Tibial artery (tissue), 4 donors: ENCODE results near the gene ACBD5.
"Not testable (repeated sequence)": the region's sequence is repeated elsewhere in the genome, so short reads cannot be mapped to it uniquely, and the experiment has no call there.

ENCODE experiments used
- DNase-seq, 2 donors: peaks; one replicate each; pipeline ENCODE4 v3.0.0-alpha.2; 2019
- H3K27ac ChIP-seq, 2 donors: fragments of 200-600 bp; sonication (generic) in 1 of 2; 1 replicate in 1 of 2; 2 replicates in 1 of 2; pipeline ENCODE4 v1.5.1; 2018 to 2019; ENCODE audit warnings: mild to moderate bottlenecking in 1 of 2
- H3K27me3 ChIP-seq, 2 donors: fragments of 200-600 bp; sonication (generic) in 1 of 2; one replicate each; pipeline versions ENCODE4 v1.5.1 to v1.6.0; 2016 to 2019
- H3K36me3 ChIP-seq, 3 donors: fragments of 200-600 bp; sonication (generic) in 2 of 3; one replicate each; pipeline ENCODE4 v1.5.1; 2016 to 2019; ENCODE audit warnings: mild to moderate bottlenecking in 2 of 3
- H3K4me1 ChIP-seq, 4 donors: fragments of 200-600 bp; sonication (generic) in 2 of 4; 1 replicate in 3 of 4; 2 replicates in 1 of 4; pipeline ENCODE4 v1.5.1; 2016 to 2019
- H3K4me3 ChIP-seq, 2 donors: fragments of 200-600 bp; sonication (generic) in 1 of 2; 1 replicate in 1 of 2; 2 replicates in 1 of 2; pipeline ENCODE4 v1.5.1; 2018 to 2019; ENCODE audit warnings: mild to moderate bottlenecking in 2 of 2
- H3K9me3 ChIP-seq, 3 donors: fragments of 200-600 bp; sonication (generic) in 1 of 3; one replicate each; pipeline ENCODE4 v1.5.1; 2016 to 2019
- intact Hi-C: fragments of 100-400 bp; cut with DNase I; formaldehyde crosslinking; loops from one replicate; pipeline ENCODE4 v1.15.0; 2023; ENCODE audit warnings: low total_unique reads
- TF ChIP-seq, protein P1 (sequence below), 2 experiments: fragments of 200-600 bp in 1 of 2; fragments of 450-650 bp in 1 of 2; IDR thresholded peaks; one replicate each; pipeline ENCODE4 v1.5.1; 2017 to 2019; ENCODE audit warnings: antibody characterized with exemption in 2 of 2, mild to moderate bottlenecking in 1 of 2, moderate library complexity in 1 of 2

The ACBD5 gene

DNA sequence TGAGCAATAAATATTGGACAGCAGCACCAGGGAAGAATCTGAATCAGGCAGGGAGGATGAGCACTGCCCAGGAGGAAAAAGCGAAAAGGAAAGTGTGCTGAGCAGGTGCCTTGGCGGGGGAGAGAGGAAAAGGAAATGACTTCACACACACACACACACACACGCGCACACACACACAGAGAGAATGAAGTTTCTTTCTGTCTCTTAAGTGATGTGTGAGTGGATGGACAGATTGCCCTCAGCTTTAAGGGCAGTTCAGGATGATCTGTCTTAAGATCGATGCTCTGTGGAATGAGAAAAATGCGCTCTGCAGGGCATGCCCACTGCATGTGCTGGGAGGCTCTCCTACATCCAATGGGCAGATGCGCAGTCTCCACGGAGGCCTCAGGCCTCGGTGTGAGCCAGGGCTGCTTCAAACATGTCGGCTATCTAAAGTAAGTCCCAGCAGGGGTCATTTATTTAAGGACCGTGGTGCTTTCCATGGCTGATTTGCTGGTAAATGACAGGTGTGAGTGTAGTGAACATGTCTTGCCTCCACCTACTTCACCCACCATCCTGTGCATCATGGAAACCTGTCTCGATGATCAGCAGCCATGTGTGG is 2.5 kb upstream of the ACBD5 start:
- Histone ChIP-seq H3K4me1 (peaks cover 5 to 23% (median 18%) of the 10 kb centered on the region in 4 donors), H3K4me3 (peak overlapping the region; percentile 80), H3K9me3 (no peaks in the 10 kb centered on the region), H3K27me3 (no peaks in the 10 kb centered on the region), H3K36me3 (no peaks in the 10 kb centered on the region), H3K27ac (peak overlapping the region; percentile 96 to 98)
- intact Hi-C loops: loop anchor here (5.0 kb wide), 2 partner anchors 86 to 376 kb away; partner anchors contain the start of gene MASTL
- TF ChIP-seq, protein P1, sequence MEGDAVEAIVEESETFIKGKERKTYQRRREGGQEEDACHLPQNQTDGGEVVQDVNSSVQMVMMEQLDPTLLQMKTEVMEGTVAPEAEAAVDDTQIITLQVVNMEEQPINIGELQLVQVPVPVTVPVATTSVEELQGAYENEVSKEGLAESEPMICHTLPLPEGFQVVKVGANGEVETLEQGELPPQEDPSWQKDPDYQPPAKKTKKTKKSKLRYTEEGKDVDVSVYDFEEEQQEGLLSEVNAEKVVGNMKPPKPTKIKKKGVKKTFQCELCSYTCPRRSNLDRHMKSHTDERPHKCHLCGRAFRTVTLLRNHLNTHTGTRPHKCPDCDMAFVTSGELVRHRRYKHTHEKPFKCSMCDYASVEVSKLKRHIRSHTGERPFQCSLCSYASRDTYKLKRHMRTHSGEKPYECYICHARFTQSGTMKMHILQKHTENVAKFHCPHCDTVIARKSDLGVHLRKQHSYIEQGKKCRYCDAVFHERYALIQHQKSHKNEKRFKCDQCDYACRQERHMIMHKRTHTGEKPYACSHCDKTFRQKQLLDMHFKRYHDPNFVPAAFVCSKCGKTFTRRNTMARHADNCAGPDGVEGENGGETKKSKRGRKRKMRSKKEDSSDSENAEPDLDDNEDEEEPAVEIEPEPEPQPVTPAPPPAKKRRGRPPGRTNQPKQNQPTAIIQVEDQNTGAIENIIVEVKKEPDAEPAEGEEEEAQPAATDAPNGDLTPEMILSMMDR (IDR thresholded peaks at IDR 0.05): no peak
- peak; percentile 43 to 78 for DNase-seq

DNA sequence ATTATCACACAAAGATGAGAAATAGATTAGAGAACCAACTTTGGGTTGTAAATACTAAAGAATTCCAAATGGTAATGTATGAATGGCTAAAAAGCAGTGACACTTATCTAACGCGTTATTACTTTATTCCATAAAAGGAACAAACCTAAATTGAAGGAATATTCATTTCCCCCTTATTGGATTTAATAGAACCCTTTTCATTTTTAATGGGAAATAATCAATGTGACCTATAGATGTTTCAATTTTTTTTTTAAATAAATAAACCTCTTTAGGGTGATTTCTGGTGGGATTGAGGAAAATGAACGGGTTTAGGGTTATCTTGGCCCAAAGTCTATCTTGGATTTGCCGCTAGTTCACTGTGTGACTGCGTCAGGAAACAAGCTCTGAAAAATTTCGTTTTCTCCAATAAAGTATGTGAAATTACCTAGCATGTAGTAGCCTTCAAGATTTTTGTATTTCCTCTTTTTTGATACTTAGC is 1.9 kb upstream of the ACBD5 start:
- no peaks in the 10 kb centered on the region for H3K9me3 ChIP-seq
- H3K4me1 ChIP-seq: peaks cover 5 to 23% (median 18%) of the 10 kb centered on the region in 4 donors
- no peak for DNase-seq
- H3K27me3 ChIP-seq: no peaks in the 10 kb centered on the region
- TF ChIP-seq, protein P1 (IDR thresholded peaks at IDR 0.05): no peak
- peak overlapping the region; percentile 80 for H3K4me3 ChIP-seq
- intact Hi-C loops: loop anchor here (5.0 kb wide), 2 partner anchors 85 to 375 kb away; partner anchors contain the start of gene MASTL
- peak overlapping the region; percentile 96 to 98 for H3K27ac ChIP-seq
- no peaks in the 10 kb centered on the region for H3K36me3 ChIP-seq

DNA sequence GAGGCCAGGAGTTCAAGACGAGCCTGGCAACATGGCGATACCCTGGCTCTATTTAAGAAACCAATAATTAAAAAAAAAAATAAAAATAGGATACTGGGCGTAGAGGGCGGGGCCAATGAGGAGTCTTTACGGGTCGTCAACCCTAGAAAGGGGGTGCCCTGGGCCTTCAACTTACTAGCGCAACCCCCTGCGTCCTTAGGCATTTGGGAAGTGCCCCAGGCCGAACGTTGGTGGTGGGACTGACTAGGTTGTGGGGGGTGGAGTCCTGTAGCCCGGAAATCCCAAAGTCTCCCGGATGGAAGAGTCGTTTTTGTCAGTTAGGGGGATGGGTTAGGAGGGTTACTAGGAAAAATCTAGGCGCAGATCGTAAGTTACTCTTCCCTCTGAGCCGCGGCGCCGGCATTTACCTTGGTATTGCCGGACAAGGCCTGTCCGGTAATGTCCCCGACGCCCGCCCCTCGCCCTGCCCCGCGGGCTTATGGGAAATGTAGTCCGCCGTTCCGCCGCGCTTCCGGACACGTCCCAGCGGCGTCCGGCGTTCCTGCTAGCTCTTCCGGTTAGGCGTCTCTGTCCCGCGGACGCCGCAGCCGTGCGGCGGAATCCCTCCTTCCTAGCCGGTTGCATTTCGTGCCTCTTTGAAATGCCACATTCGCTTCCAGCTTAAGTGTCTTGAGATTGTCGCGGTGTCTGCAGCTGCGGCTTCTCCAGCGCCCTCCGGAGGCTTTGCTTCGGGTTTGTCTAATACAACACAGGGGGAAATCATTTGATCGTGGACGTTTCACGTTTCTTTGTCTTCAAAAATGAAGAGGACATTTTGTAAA is 1.3 kb upstream of the ACBD5 start:
- DNase-seq: peak; percentile 88 to 95
- no peaks in the 10 kb centered on the region for H3K9me3 ChIP-seq
- H3K27ac ChIP-seq: peak overlapping the region; percentile 96 to 98
- H3K27me3 ChIP-seq: no peaks in the 10 kb centered on the region
- peaks cover 5 to 27% (median 18%) of the 10 kb centered on the region in 4 donors for H3K4me1 ChIP-seq
- peak overlapping the region; percentile 80 for H3K4me3 ChIP-seq
- H3K36me3 ChIP-seq: no peaks in the 10 kb centered on the region
- TF ChIP-seq, protein P1 (IDR thresholded peaks at IDR 0.05): peak; percentile 41 to 58
- intact Hi-C loops: loop anchor here (5.0 kb wide), 2 partner anchors 85 to 375 kb away; partner anchors contain the start of gene MASTL

DNA sequence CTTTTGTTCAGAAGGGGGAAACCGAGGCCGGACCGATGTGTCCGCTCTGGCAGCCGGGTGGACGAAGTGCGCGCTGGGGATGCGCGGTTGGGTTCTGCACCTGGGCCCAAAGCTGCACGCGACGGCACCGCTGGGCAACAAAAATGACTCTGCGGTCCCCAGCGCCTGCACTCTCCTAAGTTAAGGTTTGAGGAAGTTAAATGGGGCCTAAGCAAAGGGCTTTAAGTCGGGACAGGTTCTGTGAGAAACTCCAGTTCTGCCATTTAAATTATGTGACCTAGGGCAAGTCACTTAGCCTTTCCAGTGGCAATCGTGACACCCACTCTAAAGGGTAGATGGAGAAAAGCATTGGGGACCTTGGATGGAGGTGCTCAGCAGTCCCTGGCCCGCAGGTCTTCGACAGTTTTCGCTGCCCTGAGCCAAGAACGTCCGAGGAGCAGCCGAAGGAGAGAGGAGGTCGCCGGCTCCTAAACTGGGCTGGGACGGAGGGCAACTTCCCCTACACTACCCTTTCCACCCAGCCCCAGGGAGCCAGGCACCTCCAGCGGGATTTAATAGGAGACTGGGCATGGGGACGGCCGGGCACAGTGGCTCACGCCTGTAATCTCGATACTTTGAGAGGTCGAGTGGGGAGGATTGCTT is 534 bp upstream of the ACBD5 start:
- H3K4me1 ChIP-seq: peaks cover 5 to 30% (median 18%) of the 10 kb centered on the region in 4 donors
- intact Hi-C loops: loop anchor here (5.0 kb wide), 2 partner anchors 84 to 374 kb away; partner anchors contain the start of gene MASTL
- peak overlapping the region; percentile 80 for H3K4me3 ChIP-seq
- DNase-seq: no peak
- H3K9me3 ChIP-seq: no peaks in the 10 kb centered on the region
- no peaks in the 10 kb centered on the region for H3K27me3 ChIP-seq
- TF ChIP-seq, protein P1 (IDR thresholded peaks at IDR 0.05): no peak
- no peaks in the 10 kb centered on the region for H3K36me3 ChIP-seq
- peak overlapping the region; percentile 96 to 98 for H3K27ac ChIP-seq

DNA sequence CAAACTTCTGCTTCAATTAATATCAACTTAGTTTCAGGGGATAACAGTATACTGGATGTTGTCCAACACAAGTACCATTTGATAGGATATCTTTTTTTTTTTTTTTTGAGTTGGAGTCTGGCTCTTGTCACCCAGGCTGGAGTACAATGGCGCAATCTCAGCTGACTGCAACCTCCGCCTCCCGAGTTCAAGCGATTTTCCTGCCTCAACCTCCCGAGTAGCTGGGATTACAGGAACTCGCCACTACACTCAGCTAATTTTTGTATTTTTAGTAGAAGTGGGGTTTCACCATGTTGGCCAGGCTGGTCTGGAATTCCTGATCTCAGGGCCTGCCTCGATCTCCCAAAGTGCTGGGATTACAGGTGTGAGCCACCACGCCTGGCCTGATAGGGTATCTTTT is 3.1 kb downstream of the ACBD5 start:
- H3K4me3 ChIP-seq, DNase-seq, intact Hi-C loops, H3K27ac ChIP-seq, H3K27me3 ChIP-seq, H3K9me3 ChIP-seq: not testable (repeated sequence)
- H3K36me3 ChIP-seq: peaks cover 0 to 15% (median 0%) of the 10 kb centered on the region in 3 donors
- peaks cover 5 to 22% (median 14%) of the 10 kb centered on the region in 4 donors for H3K4me1 ChIP-seq

DNA sequence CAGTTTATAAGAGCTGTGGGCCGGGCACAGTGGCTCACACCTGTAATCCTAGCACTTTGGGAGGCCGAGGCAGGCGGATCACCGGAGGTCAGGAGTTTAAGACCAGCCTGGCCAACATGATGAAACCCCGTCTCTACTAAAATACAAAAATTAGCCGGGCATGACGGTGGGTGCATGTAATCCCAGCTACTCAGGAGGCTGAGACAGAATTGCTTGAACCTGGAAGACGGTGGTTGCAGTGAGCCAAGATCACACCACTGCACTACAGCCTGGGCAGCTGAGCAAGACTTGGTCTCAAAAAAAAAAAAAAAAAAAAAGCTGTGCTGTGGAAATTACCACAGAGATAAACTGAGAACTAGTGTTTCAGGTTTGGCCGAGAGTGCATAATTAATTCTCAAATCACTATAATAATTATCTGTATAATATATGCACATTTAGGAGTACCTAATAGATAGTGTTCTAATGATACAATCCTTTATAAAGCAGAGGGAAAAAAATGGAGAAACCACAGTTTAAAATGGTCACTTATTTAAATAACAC is 3.9 kb downstream of the ACBD5 start:
- DNase-seq, intact Hi-C loops, H3K9me3 ChIP-seq, H3K4me3 ChIP-seq, H3K27ac ChIP-seq, H3K27me3 ChIP-seq: not testable (repeated sequence)
- H3K36me3 ChIP-seq: peaks cover 1 to 15% (median 1%) of the 10 kb centered on the region in 3 donors
- peaks cover 5 to 22% (median 13%) of the 10 kb centered on the region in 4 donors for H3K4me1 ChIP-seq
